Ishikawa (cell line): Measurements from ENCODE around the gene HAPSTR1.

Experiments
- CEBPB ChIP-seq: IDR thresholded peaks from 2 replicates; pipeline ENCODE4 v1.6.1; 2012
- CREB1 ChIP-seq: IDR thresholded peaks from 2 replicates; pipeline ENCODE4 v1.6.1; 2012; ENCODE audit warnings: low read depth
- EGR1 ChIP-seq: IDR thresholded peaks from 2 replicates; pipeline ENCODE4 v1.6.1; 2012
- EP300 ChIP-seq: IDR thresholded peaks from 2 replicates; pipeline ENCODE4 v1.6.1; 2012; ENCODE audit warnings: borderline replicate concordance
- FOXM1 ChIP-seq: IDR thresholded peaks from 2 replicates; pipeline ENCODE4 v1.6.1; 2012; ENCODE audit warnings: low read depth, borderline replicate concordance
- NFIC ChIP-seq: IDR thresholded peaks from 2 replicates; pipeline ENCODE4 v1.6.1; 2012
- RAD21 ChIP-seq: IDR thresholded peaks from 2 replicates; pipeline ENCODE4 v1.6.1; 2012; ENCODE audit warnings: low read depth
- TAF1 ChIP-seq: IDR thresholded peaks from 2 replicates; pipeline ENCODE4 v1.6.1; 2012; ENCODE audit warnings: low read depth, mild to moderate bottlenecking
- TCF12 ChIP-seq: IDR thresholded peaks from 2 replicates; pipeline ENCODE4 v1.6.1; 2012; ENCODE audit warnings: low read depth
- TEAD4 ChIP-seq: IDR thresholded peaks from 2 replicates; pipeline ENCODE4 v1.6.1; 2012
- YY1 ChIP-seq: IDR thresholded peaks from 2 replicates; pipeline ENCODE4 v1.6.1; 2012; ENCODE audit warnings: low read depth
- ZBTB7A ChIP-seq: IDR thresholded peaks from 2 replicates; pipeline ENCODE4 v1.6.1; 2012; ENCODE audit warnings: low read depth
- TF ChIP-seq, protein P1 (sequence below): IDR thresholded peaks from 2 replicates; pipeline ENCODE4 v1.6.1; 2012; ENCODE audit warnings: low read depth, mild to moderate bottlenecking
- TF ChIP-seq, protein P2 (sequence below): IDR thresholded peaks from 2 replicates; pipeline ENCODE4 v1.6.1; 2012
- TF ChIP-seq, protein P3 (sequence below): IDR thresholded peaks from 2 replicates; pipeline ENCODE4 v1.6.1; 2012

The HAPSTR1 gene, protein sequence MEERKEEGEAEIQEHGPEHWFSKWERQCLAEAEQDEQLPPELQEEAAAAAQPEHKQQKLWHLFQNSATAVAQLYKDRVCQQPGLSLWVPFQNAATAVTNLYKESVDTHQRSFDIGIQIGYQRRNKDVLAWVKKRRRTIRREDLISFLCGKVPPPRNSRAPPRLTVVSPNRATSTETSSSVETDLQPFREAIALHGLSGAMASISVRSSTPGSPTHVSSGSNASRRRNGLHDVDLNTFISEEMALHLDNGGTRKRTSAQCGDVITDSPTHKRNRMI

DNA sequence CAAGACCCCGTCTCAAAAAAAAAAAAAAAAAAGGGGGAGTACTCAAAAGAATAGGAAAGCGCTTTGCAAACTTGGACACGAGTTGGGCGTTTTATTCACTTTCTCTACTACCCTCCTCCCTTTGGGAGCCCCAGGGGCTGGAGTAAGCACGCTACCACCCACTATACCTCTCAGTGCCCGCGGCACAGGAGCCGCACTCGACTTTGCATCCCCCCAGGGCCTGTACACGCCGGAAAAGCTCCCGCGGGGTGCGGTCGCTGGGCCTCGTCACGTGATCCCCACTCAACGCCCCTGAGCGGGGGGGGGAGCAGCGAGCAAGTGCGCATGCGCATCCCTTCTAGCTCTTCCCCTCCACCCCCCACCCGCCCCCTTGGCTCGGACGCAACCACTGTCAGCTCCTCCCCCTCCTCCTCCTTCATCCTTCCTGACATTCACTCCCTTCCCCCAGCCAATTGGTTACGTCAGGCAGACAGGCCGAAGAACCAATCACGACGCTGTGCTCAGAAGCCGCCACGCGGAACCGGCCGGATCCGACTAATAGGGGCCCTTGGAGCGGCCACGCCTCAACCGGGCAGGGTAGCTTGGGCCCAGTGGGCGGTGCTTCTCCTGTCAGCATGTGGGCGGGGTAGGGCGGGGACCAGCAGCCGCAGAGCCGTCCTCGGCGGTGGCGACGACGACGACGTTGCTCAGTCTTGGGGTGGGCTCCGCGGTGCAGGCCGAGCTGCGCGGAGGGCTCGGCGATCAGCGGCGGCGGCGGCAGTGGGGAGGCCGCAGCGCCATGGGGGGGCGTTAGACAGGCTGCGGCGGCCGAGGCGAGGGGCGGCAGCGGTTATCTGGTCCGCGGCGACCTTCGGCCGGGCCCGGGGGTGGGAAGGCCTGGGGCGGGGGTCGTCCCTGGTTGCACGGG lies at the start of gene HAPSTR1:
TSS of gene HAPSTR1 (plus strand) at position 685 of the 907 bp plus-strand sequence. CDS start 401 bp downstream, outside the sequence.
- 0 out of 2 replicates have a peak, but pooled peaks have one; percentile 0 for TF ChIP-seq RAD21
- peak; percentile 89 for TF ChIP-seq TAF1
- TF ChIP-seq, protein P1, sequence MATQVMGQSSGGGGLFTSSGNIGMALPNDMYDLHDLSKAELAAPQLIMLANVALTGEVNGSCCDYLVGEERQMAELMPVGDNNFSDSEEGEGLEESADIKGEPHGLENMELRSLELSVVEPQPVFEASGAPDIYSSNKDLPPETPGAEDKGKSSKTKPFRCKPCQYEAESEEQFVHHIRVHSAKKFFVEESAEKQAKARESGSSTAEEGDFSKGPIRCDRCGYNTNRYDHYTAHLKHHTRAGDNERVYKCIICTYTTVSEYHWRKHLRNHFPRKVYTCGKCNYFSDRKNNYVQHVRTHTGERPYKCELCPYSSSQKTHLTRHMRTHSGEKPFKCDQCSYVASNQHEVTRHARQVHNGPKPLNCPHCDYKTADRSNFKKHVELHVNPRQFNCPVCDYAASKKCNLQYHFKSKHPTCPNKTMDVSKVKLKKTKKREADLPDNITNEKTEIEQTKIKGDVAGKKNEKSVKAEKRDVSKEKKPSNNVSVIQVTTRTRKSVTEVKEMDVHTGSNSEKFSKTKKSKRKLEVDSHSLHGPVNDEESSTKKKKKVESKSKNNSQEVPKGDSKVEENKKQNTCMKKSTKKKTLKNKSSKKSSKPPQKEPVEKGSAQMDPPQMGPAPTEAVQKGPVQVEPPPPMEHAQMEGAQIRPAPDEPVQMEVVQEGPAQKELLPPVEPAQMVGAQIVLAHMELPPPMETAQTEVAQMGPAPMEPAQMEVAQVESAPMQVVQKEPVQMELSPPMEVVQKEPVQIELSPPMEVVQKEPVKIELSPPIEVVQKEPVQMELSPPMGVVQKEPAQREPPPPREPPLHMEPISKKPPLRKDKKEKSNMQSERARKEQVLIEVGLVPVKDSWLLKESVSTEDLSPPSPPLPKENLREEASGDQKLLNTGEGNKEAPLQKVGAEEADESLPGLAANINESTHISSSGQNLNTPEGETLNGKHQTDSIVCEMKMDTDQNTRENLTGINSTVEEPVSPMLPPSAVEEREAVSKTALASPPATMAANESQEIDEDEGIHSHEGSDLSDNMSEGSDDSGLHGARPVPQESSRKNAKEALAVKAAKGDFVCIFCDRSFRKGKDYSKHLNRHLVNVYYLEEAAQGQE: no peak
- TF ChIP-seq EGR1: 0 out of 2 replicates have a peak, but pooled peaks have one; percentile 21
- no peak for TF ChIP-seq CEBPB
- TF ChIP-seq CREB1: peak; percentile 80
- no peak for TF ChIP-seq TEAD4
- no peak; the same call in 1 of the 2 replicates for TF ChIP-seq ZBTB7A
- 0 out of 2 replicates have a peak, but pooled peaks have one; percentile 12 for TF ChIP-seq YY1
- TF ChIP-seq EP300: 0 out of 2 replicates have a peak, but pooled peaks have one; percentile 16
- TF ChIP-seq TCF12: peak; percentile 47; the same call in 1 of the 2 replicates
- TF ChIP-seq, protein P2, sequence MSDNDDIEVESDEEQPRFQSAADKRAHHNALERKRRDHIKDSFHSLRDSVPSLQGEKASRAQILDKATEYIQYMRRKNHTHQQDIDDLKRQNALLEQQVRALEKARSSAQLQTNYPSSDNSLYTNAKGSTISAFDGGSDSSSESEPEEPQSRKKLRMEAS: peak; percentile 69
- TF ChIP-seq FOXM1: no peak
- TF ChIP-seq NFIC: peak; percentile 4; the same call in 1 of the 2 replicates
- TF ChIP-seq, protein P3, sequence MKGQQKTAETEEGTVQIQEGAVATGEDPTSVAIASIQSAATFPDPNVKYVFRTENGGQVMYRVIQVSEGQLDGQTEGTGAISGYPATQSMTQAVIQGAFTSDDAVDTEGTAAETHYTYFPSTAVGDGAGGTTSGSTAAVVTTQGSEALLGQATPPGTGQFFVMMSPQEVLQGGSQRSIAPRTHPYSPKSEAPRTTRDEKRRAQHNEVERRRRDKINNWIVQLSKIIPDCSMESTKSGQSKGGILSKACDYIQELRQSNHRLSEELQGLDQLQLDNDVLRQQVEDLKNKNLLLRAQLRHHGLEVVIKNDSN: peak; percentile 97

DNA sequence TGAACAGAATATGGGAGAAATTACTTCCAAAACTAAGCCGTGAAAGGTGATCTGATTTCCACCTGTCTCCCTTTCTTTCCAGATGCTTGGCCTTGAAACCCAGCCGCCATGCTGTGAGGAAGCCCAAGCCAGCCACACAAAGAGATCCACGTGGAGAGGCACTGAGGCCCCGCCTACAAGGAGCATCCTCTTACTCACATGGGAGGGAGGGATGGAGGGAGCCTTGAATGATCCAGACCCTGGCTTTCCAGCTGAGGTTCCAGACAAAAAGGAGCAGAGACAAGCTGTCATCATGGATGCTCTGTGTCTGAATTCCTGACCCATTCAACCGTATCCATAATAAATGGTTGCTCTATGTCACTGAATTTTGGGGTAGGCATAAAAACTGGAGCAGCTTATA lies 48.9 kb upstream of the HAPSTR1 start:
- TF ChIP-seq YY1: peak; percentile 18; the same call in 1 of the 2 replicates
- no peak for TF ChIP-seq TAF1

DNA sequence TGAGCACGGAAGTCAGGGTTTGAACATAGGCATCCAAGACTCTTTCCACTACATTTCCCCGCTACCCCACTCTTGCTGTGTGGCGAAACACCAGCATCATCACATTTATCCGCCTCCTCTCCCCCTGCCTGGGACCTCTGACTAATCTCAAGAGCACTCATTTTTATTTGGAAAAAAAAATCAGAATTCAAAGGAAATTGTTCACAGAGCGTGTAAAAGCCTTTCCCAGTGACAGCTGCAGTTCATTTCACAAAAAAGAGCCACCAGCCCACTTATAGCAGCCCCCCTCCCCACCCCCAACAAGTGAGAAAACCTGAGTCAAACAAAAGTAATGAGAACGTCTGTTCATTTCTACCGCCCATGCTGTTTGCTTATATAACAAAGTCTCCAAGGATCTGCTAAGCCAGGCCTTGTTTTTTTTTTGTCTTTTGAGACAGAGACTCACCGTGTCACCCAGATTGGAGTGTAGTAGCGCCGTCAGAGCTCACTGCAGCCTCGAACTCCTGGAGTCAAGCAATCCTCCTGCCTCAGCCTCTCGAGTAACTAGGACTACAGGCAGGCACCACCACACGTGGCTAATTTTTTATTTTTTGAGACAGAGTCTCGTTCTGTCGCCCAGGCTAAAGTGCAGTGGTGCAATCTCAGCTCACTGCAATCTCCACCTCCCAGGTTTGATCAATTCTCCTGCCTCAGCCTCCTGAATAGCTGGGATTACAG lies 48.3 kb upstream of the HAPSTR1 start:
- TF ChIP-seq ZBTB7A (no peak), EP300 (no peak), TEAD4 (no peak), CEBPB (no peak), FOXM1 (no peak), CREB1 (no peak), TAF1 (no peak), NFIC (no peak), EGR1 (no peak), TCF12 (no peak), RAD21 (no peak), YY1 (no peak)
- TF ChIP-seq, protein P1: no peak
- TF ChIP-seq, protein P3: no peak

DNA sequence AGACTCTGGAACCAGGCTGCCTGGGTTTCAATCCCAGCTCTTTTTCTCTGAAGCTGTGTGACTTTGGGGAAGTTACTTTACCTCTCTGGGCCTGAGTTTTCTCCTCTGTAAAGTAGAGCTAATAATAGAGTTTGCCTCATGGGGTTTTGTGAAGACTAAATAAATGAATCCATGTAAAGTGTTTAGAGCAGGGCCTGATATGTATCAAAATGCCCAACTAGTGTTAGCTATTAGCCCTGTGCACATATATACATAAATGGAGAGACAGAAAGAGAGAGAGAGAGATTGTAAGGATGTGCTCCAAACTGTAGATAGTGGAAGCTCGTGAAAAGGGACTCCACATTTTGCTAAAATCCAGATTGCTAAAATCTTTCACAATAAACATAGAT lies 44.8 kb upstream of the HAPSTR1 start:
- no peak for TF ChIP-seq EP300
- TF ChIP-seq EGR1: no peak
- TF ChIP-seq ZBTB7A: no peak
- no peak for TF ChIP-seq RAD21
- TF ChIP-seq, protein P3: no peak
